Cardiac muscle cell (in vitro differentiated cells and primary cell): ENCODE results near the gene UBE2D4. TPM values are rescaled to one million over a fixed set of nuclear protein-coding genes. Genes with fewer than 3 reads are reported as not detected.

ENCODE experiments used
- polyA plus RNA-seq: library from polyadenylated mRNA; unstranded; fragments of >200 nt; fragmentation: Nextera tagmentation; extraction: Ambion mirVana; gene quantifications from 2 replicates; pipeline ENCODE4 v1.2.1, GENCODE V29; 2016
- total RNA-seq: library from RNA; depleted of rRNA; stranded (reverse); fragments of >200 nt; gene quantifications from 2 replicates; pipeline ENCODE4 v1.2.3, GENCODE V29; 2016

Gene UBE2D4
- total and polyA plus RNA-seq, 2 experiments from 2014 or later: 12.7 to 22.5 TPM

Other genes with a start within 250 kb of the UBE2D4 start
- 152 and 159 TPM in 2 replicates for gene COA1, start 196.9 kb upstream of the UBE2D4 start, total RNA-seq
- 220 and 255 TPM in 2 replicates for gene COA1, start 196.9 kb upstream of the UBE2D4 start, polyA plus RNA-seq
- gene BLVRA, start 167.8 kb upstream of the UBE2D4 start, total RNA-seq: 34.0 and 39.2 TPM in 2 replicates
- 79.2 and 84.4 TPM in 2 replicates for gene BLVRA, start 167.8 kb upstream of the UBE2D4 start, polyA plus RNA-seq
- 160 and 172 TPM in 2 replicates for gene MRPS24, start 56.9 kb upstream of the UBE2D4 start, total RNA-seq
- 183 and 198 TPM in 2 replicates for gene MRPS24, start 56.9 kb upstream of the UBE2D4 start, polyA plus RNA-seq
- 30.9 and 40.2 TPM in 2 replicates for gene URGCP, start 19.8 kb upstream of the UBE2D4 start, total RNA-seq
- gene URGCP, start 19.8 kb upstream of the UBE2D4 start, polyA plus RNA-seq: 28.3 and 42.7 TPM in 2 replicates
- gene SPDYE1, start 71.5 kb downstream of the UBE2D4 start, total RNA-seq: not detected in 2 replicates
- 1.6 and 1.7 TPM in 2 replicates for gene SPDYE1, start 71.5 kb downstream of the UBE2D4 start, polyA plus RNA-seq
- 130 TPM in 2 replicates for gene DBNL, start 118.3 kb downstream of the UBE2D4 start, total RNA-seq
- gene DBNL, start 118.3 kb downstream of the UBE2D4 start, polyA plus RNA-seq: 69.3 and 129 TPM in 2 replicates
- 129 and 148 TPM in 2 replicates for gene PGAM2, start 139.1 kb downstream of the UBE2D4 start, total RNA-seq
- gene PGAM2, start 139.1 kb downstream of the UBE2D4 start, polyA plus RNA-seq: 165 and 213 TPM in 2 replicates
- 52.5 and 95.9 TPM in 2 replicates for gene POLM, start 156.1 kb downstream of the UBE2D4 start, total RNA-seq
- 25.1 and 26.7 TPM in 2 replicates for gene POLM, start 156.1 kb downstream of the UBE2D4 start, polyA plus RNA-seq
- 60.8 and 94.1 TPM in 2 replicates for gene AEBP1, start 177.9 kb downstream of the UBE2D4 start, total RNA-seq
- 96.0 and 107 TPM in 2 replicates for gene AEBP1, start 177.9 kb downstream of the UBE2D4 start, polyA plus RNA-seq
- 123 and 133 TPM in 2 replicates for gene POLD2, start 197.1 kb downstream of the UBE2D4 start, total RNA-seq
- 194 and 198 TPM in 2 replicates for gene POLD2, start 197.1 kb downstream of the UBE2D4 start, polyA plus RNA-seq
- gene MYL7, start 214.9 kb downstream of the UBE2D4 start, total RNA-seq: 9,288 and 26,089 TPM in 2 replicates
- gene MYL7, start 214.9 kb downstream of the UBE2D4 start, polyA plus RNA-seq: 8,361 and 20,231 TPM in 2 replicates